AML-193 (cell line): Measurements from ENCODE around the gene ECE2.
A peak's percentile ranks its signal among the peaks of the same experiment; 100 is the strongest.

Experiments used
- DNase-seq, 2 experiments: peaks; one replicate each; lab custom pipeline; 2025; lab: John Stamatoyannopoulos, UW

Gene ECE2

DNA sequence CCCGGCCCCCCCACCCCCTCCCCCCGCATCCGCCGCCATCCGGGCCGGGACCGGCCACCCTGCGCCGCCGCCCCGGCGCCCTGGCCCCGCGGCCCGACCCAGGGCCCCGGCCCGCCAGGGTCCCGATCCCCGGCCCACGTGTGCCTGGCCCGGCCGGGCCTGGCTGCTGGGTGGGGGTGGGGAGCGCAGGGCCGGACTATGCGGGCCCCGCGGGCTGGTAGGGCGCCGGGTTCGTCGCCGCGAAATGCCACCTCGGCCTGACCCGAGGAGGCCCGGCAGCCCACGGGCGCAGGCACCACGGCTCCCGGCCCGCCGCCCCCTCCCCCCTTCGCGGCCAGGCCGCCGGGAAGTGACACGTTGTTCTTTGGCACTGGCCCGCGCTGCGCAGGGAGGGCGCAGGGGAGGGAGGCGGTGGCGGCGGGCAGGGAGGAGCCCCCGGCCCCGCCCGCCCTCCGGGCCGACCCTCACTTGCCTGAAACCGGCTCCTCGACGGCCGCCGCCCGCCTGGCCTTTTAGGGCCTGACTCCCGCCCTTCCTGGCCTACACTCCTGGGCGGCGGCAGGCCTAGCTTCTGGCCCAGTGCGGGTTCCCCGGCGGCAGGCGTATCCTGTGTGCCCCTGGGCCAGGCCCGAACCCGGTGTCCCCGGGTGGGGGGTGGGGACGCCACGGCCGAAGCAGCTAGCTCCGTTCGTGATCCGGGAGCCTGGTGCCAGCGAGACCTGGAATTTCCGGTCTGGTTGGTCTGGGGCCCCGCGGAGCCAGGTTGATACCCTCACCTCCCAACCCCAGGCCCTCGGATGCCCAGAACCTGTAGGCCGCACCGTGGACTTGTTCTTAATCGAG, 39.1 kb downstream of the ECE2 start:
- peak in 1 of 2 experiments; percentile 38 for DNase-seq

- DNase-seq = peak in 1 of 2 experiments; percentile 19
These were observed 39.7 kb downstream of the ECE2 start for GRCh38 chr3:184315543-184315867.

GRCh38 chr3:184315871-184316661, 40.2 kb downstream of the ECE2 start:
- no peak for DNase-seq

DNA sequence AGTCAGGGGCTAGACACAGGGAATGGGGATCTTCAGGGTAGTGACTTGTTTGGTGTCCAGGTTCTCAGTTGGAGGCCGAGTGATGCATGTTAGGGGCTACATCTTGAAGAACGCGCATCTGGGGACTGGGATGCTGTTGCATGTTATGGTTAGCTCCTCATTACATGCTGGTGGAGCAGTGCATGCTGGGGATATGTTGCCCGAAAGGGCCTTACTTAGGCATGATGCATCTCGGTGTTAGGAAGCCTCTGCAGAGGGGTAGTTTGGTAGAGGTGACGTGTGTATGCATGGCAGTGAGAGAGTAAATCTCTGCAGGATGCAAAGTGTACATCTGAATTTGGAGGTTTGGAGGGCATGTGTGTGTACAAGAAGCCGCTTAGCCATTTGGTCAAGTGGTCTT, 41.0 kb downstream of the ECE2 start:
- DNase-seq = no peak

DNA sequence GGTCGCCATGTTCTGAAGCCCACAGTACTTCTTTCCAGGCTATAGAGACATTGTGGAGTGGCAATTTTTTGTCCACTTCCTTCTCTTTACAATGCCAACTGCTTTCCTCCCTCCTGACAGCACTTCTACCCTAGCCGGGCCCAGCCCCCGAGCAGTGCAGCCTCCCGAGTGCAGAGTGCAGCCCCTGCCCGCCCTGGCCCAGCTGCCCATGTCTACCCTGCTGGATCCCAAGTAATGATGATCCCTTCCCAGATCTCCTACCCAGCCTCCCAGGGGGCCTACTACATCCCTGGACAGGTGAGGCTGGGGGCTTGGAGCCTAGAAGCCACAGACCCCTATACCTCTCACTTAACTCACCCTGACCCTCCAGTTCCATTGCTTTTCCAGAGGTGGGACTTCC, 41.4 kb downstream of the ECE2 start:
- DNase-seq = no peak

GRCh38 chr3:184320104-184320445, 44.3 kb downstream of the ECE2 start:
- peak; percentile 60 to 66 for DNase-seq

GRCh38 chr3:184321666-184322065, 45.8 kb downstream of the ECE2 start:
- DNase-seq = no peak

DNA sequence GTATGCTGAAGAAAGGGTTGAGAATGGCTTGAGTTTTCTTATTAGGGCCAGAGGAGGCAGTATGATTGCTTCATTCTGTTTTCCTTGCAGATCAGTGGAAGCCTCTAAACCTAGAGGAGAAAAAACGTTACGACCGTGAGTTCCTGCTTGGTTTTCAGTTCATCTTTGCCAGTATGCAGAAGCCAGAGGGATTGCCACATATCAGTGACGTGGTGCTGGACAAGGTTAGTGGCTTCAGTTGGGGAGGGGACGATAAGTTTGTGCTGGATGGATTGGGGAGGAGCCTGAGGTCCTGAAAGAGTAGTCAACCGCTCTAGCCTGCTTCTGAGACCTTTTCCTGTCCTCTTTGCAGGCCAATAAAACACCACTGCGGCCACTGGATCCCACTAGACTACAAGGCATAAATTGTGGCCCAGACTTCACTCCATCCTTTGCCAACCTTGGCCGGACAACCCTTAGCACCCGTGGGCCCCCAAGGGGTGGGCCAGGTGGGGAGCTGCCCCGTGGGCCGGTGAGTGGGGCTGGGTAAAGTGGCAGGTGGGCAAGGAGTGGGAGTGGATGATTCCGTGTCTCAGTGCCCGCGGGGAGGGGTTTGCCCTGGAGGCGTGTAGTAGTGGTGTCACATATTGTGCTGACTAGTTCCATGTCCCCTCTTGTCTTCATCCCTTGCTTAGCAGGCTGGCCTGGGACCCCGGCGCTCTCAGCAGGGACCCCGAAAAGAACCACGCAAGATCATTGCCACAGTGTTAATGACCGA, 47.1 kb downstream of the ECE2 start:
- DNase-seq = no peak

- no peak for DNase-seq
These were observed 47.9 kb downstream of the ECE2 start for GRCh38 chr3:184323696-184324095.

GRCh38 chr3:184325269-184325668, 49.4 kb downstream of the ECE2 start:
- DNase-seq = no peak

GRCh38 chr3:184325715-184326369, 50.0 kb downstream of the ECE2 start:
- DNase-seq = no peak

DNA sequence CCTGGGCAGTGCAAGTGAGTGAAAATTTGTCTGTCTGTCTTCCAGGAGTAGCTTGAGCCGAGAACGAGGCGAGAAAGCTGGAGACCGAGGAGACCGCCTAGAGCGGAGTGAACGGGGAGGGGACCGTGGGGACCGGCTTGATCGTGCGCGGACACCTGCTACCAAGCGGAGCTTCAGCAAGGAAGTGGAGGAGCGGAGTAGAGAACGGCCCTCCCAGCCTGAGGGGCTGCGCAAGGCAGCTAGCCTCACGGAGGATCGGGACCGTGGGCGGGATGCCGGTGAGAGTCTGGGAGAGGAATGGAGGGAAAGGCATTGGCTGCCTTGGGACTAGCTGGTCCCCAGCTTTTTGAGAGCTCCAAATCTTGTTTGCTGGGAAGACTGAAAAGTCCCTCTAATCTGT, 51.3 kb downstream of the ECE2 start:
- no peak for DNase-seq

- DNase-seq = no peak
These were observed 52.7 kb downstream of the ECE2 start for GRCh38 chr3:184328516-184328915.

DNA sequence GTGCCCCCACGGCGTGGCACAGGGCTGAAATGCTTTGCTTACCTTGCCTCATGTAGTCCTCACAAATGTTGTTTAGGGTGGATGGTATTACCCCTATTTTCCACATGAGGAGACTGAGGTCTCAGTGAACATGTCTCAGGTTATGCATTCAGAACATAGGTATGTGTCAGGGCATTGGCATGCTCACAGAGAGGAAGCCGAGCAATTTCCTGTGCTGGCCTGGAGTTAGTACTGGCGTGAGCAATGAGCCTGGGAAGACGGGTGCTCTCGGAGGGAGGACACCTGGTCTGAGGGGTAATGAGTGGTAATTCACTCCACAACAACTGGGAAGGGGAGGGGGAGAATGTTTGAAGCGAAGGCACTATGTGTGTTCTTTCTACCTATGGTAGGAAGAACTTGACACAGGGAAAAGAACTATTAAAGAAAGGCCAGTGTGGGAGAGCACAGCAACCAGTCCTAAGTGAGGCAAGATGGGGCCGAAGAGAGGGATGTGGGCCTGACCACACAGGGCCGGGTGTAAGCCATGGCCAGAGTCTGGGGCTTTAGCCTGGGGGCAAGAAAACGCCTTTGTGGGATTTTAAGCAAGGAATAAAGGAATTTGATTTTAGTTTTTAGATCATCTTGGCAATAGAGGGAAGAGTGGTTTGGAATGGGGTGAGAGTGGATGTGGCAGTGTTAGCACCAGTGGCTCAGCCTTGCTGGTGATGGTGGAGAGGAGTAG, 56.7 kb downstream of the ECE2 start:
- DNase-seq = no peak

GRCh38 chr3:184333190-184333589, 57.4 kb downstream of the ECE2 start:
- no peak for DNase-seq

DNA sequence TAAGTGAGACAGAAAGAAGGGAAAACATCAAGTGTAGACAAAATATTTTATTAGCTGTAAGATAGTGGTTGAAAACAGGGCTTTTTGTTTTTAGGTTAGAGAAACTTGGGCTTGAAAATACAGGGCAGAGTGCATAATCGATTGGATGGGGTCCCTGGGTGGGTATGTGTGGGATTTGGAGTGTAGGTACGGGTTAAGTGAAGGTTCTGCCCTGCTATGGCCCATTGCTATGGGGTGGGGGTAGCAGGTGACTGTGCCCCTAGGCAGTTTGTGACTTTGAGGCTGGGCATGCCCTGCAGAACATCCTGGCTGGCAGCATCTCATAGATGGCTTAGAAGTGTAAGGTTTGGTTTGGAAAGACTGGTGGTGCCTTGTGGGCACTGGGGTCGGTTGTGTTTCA, 57.9 kb downstream of the ECE2 start:
- no peak for DNase-seq

GRCh38 chr3:184334470-184335158, 58.8 kb downstream of the ECE2 start:
- no peak for DNase-seq

GRCh38 chr3:184335291-184335660, 59.5 kb downstream of the ECE2 start:
- DNase-seq = no peak

- no peak for DNase-seq
These were observed 60.1 kb downstream of the ECE2 start for GRCh38 chr3:184335661-184336546.
